HEK293T (cell line): ENCODE measurements around the gene HBE1.

ENCODE experiments used
- BHLHE40 ChIP-seq: fragments of 450-650 bp; IDR thresholded peaks from 2 replicates; pipeline ENCODE4 v1.6.1; 2016; ENCODE audit warnings: mild to moderate bottlenecking, moderate library complexity, borderline replicate concordance
- ELF4 ChIP-seq: fragments of 450-650 bp; IDR thresholded peaks from 2 replicates; pipeline ENCODE4 v1.6.1; 2017; ENCODE audit warnings: antibody characterized with exemption
- FOXM1 ChIP-seq: fragments of 450-650 bp; IDR thresholded peaks from 2 replicates; pipeline ENCODE4 v1.6.1; 2017; ENCODE audit warnings: mild to moderate bottlenecking, borderline replicate concordance
- L3MBTL2 ChIP-seq: fragments of 450-650 bp; conservative IDR thresholded peaks from 2 replicates; pipeline ENCODE4 v1.6.1; 2016; ENCODE audit warnings: mild to moderate bottlenecking
- NFRKB ChIP-seq: fragments of 450-650 bp; IDR thresholded peaks from 2 replicates; pipeline ENCODE4 v1.6.1; 2016; ENCODE audit warnings: mild to moderate bottlenecking, moderate library complexity
- SP1 ChIP-seq: fragments of 450-650 bp; IDR thresholded peaks from 2 replicates; pipeline ENCODE4 v1.6.1; 2017
- SUZ12 ChIP-seq: fragments of 450-650 bp; IDR thresholded peaks from 2 replicates; pipeline ENCODE4 v1.6.1; 2016; ENCODE audit warnings: mild to moderate bottlenecking

- TF ChIP-seq SP1 (no peak), NFRKB (no peak), BHLHE40 (no peak), L3MBTL2 (no peak), ELF4 (no peak), FOXM1 (no peak), SUZ12 (no peak)
Measured at GRCh38 chr11:5232821-5233220, 36.9 kb downstream of the HBE1 start.
